Endothelial cell of umbilical vein (primary cell): ENCODE measurements around the gene DNAAF3. TPM values are rescaled to one million over a fixed set of nuclear protein-coding genes. Genes with fewer than 3 reads are reported as not detected.

Experiments used
- BruUV-seq: library from RNA; stranded (reverse); fragments of 400-500 nt; replicated peaks from 2 replicates; lab custom pipeline; 2021; lab: Mats Ljungman, UMichigan
- CTCF ChIA-PET: fragments of 300-600, 350-600 bp; sonication (Branson Sonifier 250); formaldehyde crosslinking; loops from one replicate; lab custom pipeline; 2021; ENCODE audit warnings: antibody characterized with exemption, inconsistent platforms; lab: Charles Lee
- POLR2A ChIA-PET: fragments of 300-600, 350-600 bp; sonication (Branson Sonifier 250); formaldehyde crosslinking; loops from one replicate; lab custom pipeline; 2021; ENCODE audit warnings: antibody characterized with exemption, inconsistent platforms; lab: Charles Lee
- DNase-seq: peaks from one replicate; pipeline ENCODE4 v3.0.0-alpha.2; 2011; ENCODE audit warnings: low read depth, low spot score
- FAIRE-seq: peaks from 2 replicates; lab custom pipeline; 2011; peaks lifted over from hg19 to GRCh38; lab: Jason Lieb, UNC
- H2AFZ ChIP-seq: 2 replicates; pipeline ENCODE4 v1.6.0; 2012; ENCODE audit warnings: low read depth, low read length, control low read depth, inconsistent platforms
- H3K27ac ChIP-seq: 2 replicates; pipeline ENCODE4 v1.5.1; 2011; ENCODE audit warnings: low read depth, mild to moderate bottlenecking, control low read depth, low read length, moderate library complexity; ENCODE audit not compliant: insufficient read depth
- H3K27me3 ChIP-seq, 2 experiments: 2 replicates each; pipeline versions ENCODE4 v1.6.0 to v1.6.1; 2011; ENCODE audit warnings: low read length in 2 of 2, mixed read lengths in 1 of 2; ENCODE audit not compliant: control insufficient read depth in 2 of 2, insufficient read depth in 2 of 2
- H3K36me3 ChIP-seq, 2 experiments: 2 replicates in 1 of 2; 3 replicates in 1 of 2; pipeline ENCODE4 v1.5.1; 2011; ENCODE audit warnings: low read length in 2 of 2, mild to moderate bottlenecking in 1 of 2, moderate library complexity in 1 of 2; ENCODE audit not compliant: control insufficient read depth in 2 of 2, insufficient read depth in 2 of 2; ENCODE audit errors: extremely low read depth in 1 of 2
- H3K4me1 ChIP-seq: 3 replicates; pipeline ENCODE4 v1.5.1; 2011; ENCODE audit warnings: mild to moderate bottlenecking, low read length; ENCODE audit not compliant: control insufficient read depth, insufficient read depth; ENCODE audit errors: extremely low read depth
- H3K4me2 ChIP-seq: 2 replicates; pipeline ENCODE4 v1.6.1; 2011; ENCODE audit warnings: low read length, control low read depth, mixed read lengths; ENCODE audit not compliant: insufficient read depth
- H3K4me3 ChIP-seq, 3 experiments: fragments of 200-600 bp in 1 of 3; sonication (generic), shearing (Covaris generic) in 1 of 3; replicated peaks in 1 of 3; 2 replicates each; pipeline ENCODE4 v1.5.1; 2011 to 2016; ENCODE audit warnings: control low read depth in 3 of 3, low read length in 3 of 3, mild to moderate bottlenecking in 2 of 3, inconsistent platforms in 1 of 3, low read depth in 1 of 3, moderate library complexity in 1 of 3; ENCODE audit not compliant: insufficient read depth in 1 of 3
- H3K79me2 ChIP-seq: 2 replicates; pipeline ENCODE4 v1.6.0; 2012; ENCODE audit warnings: low read length, inconsistent platforms; ENCODE audit not compliant: control insufficient read depth, insufficient read depth
- H3K9ac ChIP-seq: replicated peaks from 2 replicates; pipeline ENCODE3; 2011; ENCODE audit warnings: low read length, control low read depth; ENCODE audit not compliant: insufficient read depth; ENCODE audit errors: extremely low read depth
- H3K9me1 ChIP-seq: replicated peaks from 3 replicates; pipeline ENCODE4 v1.6.0; 2011; ENCODE audit warnings: mild to moderate bottlenecking, low read length; ENCODE audit not compliant: control insufficient read depth, insufficient read depth; ENCODE audit errors: extremely low read depth
- H3K9me3 ChIP-seq: replicated peaks from 2 replicates; pipeline ENCODE4 v1.5.1; 2012; ENCODE audit warnings: low read length, inconsistent platforms; ENCODE audit not compliant: control insufficient read depth, insufficient read depth
- H4K20me1 ChIP-seq: replicated peaks from 2 replicates; pipeline ENCODE3; 2011; ENCODE audit warnings: mild to moderate bottlenecking, low read length; ENCODE audit not compliant: control insufficient read depth, insufficient read depth; ENCODE audit errors: extremely low read depth
- CTCF ChIP-seq, 2 donors: IDR thresholded peaks; 1 replicate in 1 of 2; 2 replicates in 1 of 2; pipeline ENCODE4 v1.5.1; 2011; ENCODE audit warnings: low read length in 2 of 2, mild to moderate bottlenecking in 2 of 2, moderate library complexity in 2 of 2, control low read depth in 1 of 2, inconsistent platforms in 1 of 2, low read depth in 1 of 2; ENCODE audit not compliant: insufficient read depth in 1 of 2; ENCODE audit errors: extremely low read depth in 1 of 2
- GATA2 ChIP-seq: IDR thresholded peaks from 2 replicates; pipeline ENCODE4 v1.7.0; 2011; ENCODE audit warnings: low read depth, mild to moderate bottlenecking, moderate library complexity, mixed read lengths, low read length; ENCODE audit not compliant: insufficient read length, insufficient read depth
- MAX ChIP-seq: IDR thresholded peaks from 2 replicates; pipeline ENCODE4 v1.6.1; 2011; ENCODE audit not compliant: insufficient read depth, insufficient read length
- POLR2A ChIP-seq: IDR thresholded peaks from 2 replicates; pipeline ENCODE4 v1.6.1; 2012; ENCODE audit warnings: low read depth, mild to moderate bottlenecking, control low read depth, low read length
- dilution Hi-C: fragments of 300-500 bp; cut with MboI; formaldehyde crosslinking; loops from one replicate; pipeline ENCODE4 v1.15.0; 2019; ENCODE audit warnings: low sequenced_read_pairs; ENCODE audit not compliant: extremely low pct_ligation_motif_present
- intact Hi-C: fragments of 100-400 bp; cut with micrococcal nuclease; formaldehyde crosslinking; loops from one replicate; pipeline ENCODE4 v1.10.0; 2022
- polyA plus RNA-seq, 4 experiments: library from polyadenylated mRNA; depleted of rRNA in 3 of 4; stranded (reverse) in 3 of 4; unstranded in 1 of 4; fragments of >200 nt; gene quantifications; 2 replicates each; pipeline versions ENCODE4 v1.2.1 to v1.2.3, GENCODE V29; 2011 to 2012; ENCODE audit warnings: missing spikeins in 1 of 4
- total RNA-seq: library from RNA; stranded (reverse); gene quantifications from 2 replicates; pipeline ENCODE4 v1.2.3, GENCODE V29; 2021

DNAAF3 gene
- total and polyA plus RNA-seq, 2 donors (not counting 3 experiments of a cell fraction or from before 2014, with no cell fraction given) = 0.62 to 0.75 TPM

GRCh38 chr19:55147545-55148251 is 18.7 kb downstream of the DNAAF3 start:
- Histone ChIP-seq H2AFZ (no peak overlapping the region), H3K4me3 (no peak overlapping the region), H3K9me1 (no peaks in the 10 kb centered on the region), H3K36me3 (no peaks in the 10 kb centered on the region), H3K4me1 (peaks cover 4% of the 10 kb centered on the region), H3K27ac (no peak overlapping the region), H3K9ac (no peak overlapping the region), H3K79me2 (no peaks in the 10 kb centered on the region), H4K20me1 (no peaks in the 10 kb centered on the region), H3K4me2 (no peak overlapping the region), H3K9me3 (no peaks in the 10 kb centered on the region), H3K27me3 (peaks cover 7 to 15% of the 10 kb centered on the region in 2 experiments)
- DNase-seq = no peak
- POLR2A ChIA-PET = interaction anchor here (0.5 kb wide), 1 partner anchor 222 kb away, joined by 3 read pairs; the partner anchor contains the start of gene IL11
- no peak for TF ChIP-seq POLR2A
- TF ChIP-seq GATA2 = no peak
- TF ChIP-seq MAX = no peak
- no peak for TF ChIP-seq CTCF (IDR thresholded peaks at IDR 0.05; ENCODE audit: extremely low read depth in 1 of 2, insufficient read depth in 1 of 2, low read depth in 1 of 2, low read length in 2 of 2)
- dilution Hi-C loops (no loop called here), intact Hi-C loops (loop anchor here (10.0 kb wide), 1 partner anchor 237 kb away; the partner anchor contains the start of genes RPL28 and TMEM238)
- CTCF ChIA-PET = interaction anchor here (1.6 to 3.8 kb wide), 3 partner anchors 12 to 270 kb away, joined by 5 to 34 read pairs (median 6); partner anchors contain the start of gene TMEM238
- no peak for FAIRE-seq
- BruUV-seq = no TSS peak
